ENCODE results near the gene GARIN5A.

DNA sequence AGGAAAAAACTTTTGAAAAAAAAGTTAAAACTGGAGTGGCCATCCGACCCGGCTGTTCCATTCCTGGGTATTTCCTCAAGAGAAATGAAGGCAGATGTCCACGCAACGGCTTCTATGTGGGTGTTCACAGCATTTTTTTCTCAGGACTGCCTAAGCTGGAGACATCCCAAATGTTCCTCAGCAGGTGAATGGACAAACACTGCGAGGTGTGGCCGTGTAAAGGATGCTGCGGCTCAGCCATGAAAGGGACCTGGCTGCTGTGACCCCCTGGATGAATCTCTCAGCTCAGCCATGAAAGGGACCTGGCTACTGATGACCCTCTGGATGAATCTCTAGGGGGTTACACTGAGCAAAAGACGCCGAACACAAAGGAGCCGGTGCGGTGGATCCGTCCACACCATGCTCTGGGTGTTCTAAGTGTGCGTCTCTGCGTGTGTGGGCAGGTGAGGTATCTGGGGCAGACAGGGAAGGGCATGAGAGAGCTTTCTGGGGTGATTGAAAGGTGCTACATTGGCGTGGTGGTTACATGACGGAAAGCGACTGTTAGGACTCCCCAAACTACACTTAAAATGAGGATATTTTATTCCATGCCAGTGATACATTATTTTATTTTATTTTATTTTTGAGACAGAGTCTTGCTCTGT lies 44.3 kb upstream of the GARIN5A start:
- TF ChIP-seq, protein P1, sequence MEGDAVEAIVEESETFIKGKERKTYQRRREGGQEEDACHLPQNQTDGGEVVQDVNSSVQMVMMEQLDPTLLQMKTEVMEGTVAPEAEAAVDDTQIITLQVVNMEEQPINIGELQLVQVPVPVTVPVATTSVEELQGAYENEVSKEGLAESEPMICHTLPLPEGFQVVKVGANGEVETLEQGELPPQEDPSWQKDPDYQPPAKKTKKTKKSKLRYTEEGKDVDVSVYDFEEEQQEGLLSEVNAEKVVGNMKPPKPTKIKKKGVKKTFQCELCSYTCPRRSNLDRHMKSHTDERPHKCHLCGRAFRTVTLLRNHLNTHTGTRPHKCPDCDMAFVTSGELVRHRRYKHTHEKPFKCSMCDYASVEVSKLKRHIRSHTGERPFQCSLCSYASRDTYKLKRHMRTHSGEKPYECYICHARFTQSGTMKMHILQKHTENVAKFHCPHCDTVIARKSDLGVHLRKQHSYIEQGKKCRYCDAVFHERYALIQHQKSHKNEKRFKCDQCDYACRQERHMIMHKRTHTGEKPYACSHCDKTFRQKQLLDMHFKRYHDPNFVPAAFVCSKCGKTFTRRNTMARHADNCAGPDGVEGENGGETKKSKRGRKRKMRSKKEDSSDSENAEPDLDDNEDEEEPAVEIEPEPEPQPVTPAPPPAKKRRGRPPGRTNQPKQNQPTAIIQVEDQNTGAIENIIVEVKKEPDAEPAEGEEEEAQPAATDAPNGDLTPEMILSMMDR (IDR thresholded peaks at IDR 0.05) = no peak
- TF ChIP-seq POLR2A (IDR thresholded peaks at IDR 0.05) = no peak
